Measurements from ENCODE around the gene TEAD1.

GRCh38 chr11:12900496-12900895 lies 226.3 kb downstream of the TEAD1 start:
- TF ChIP-seq REST (IDR thresholded peaks at IDR 0.05), result no peak
- TF ChIP-seq, protein P1, sequence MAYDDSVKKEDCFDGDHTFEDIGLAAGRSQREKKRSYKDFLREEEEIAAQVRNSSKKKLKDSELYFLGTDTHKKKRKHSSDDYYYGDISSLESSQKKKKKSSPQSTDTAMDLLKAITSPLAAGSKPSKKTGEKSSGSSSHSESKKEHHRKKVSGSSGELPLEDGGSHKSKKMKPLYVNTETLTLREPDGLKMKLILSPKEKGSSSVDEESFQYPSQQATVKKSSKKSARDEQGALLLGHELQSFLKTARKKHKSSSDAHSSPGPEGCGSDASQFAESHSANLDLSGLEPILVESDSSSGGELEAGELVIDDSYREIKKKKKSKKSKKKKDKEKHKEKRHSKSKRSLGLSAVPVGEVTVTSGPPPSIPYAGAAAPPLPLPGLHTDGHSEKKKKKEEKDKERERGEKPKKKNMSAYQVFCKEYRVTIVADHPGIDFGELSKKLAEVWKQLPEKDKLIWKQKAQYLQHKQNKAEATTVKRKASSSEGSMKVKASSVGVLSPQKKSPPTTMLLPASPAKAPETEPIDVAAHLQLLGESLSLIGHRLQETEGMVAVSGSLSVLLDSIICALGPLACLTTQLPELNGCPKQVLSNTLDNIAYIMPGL (CRISPR knock-in tag; IDR thresholded peaks at IDR 0.05; ENCODE audit: borderline replicate concordance), result no peak
- TF ChIP-seq, protein P2, sequence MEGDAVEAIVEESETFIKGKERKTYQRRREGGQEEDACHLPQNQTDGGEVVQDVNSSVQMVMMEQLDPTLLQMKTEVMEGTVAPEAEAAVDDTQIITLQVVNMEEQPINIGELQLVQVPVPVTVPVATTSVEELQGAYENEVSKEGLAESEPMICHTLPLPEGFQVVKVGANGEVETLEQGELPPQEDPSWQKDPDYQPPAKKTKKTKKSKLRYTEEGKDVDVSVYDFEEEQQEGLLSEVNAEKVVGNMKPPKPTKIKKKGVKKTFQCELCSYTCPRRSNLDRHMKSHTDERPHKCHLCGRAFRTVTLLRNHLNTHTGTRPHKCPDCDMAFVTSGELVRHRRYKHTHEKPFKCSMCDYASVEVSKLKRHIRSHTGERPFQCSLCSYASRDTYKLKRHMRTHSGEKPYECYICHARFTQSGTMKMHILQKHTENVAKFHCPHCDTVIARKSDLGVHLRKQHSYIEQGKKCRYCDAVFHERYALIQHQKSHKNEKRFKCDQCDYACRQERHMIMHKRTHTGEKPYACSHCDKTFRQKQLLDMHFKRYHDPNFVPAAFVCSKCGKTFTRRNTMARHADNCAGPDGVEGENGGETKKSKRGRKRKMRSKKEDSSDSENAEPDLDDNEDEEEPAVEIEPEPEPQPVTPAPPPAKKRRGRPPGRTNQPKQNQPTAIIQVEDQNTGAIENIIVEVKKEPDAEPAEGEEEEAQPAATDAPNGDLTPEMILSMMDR (IDR thresholded peaks at IDR 0.05), result no peak

Measured in A549 (cell line).